ENCODE data around the gene HTR1D.
"Not testable (repeated sequence)": the region's sequence is repeated elsewhere in the genome, so short reads cannot be mapped to it uniquely, and the experiment has no call there.

HTR1D gene

GRCh38 chr1:23196627-23197328 is 20.5 kb downstream of the HTR1D start:
- Histone ChIP-seq H3K27me3 (ENCODE audit: insufficient read depth, low read length) (no peaks in the 10 kb centered on the region), H3K9me3 (ENCODE audit: insufficient read depth, low read depth, low read length) (no peaks in the 10 kb centered on the region), H3K4me1 (ENCODE audit: insufficient read depth, low read length) (no peaks in the 10 kb centered on the region; the same call in 1 of the 2 replicates), H3K27ac (ENCODE audit: low read length) (no peak overlapping the region), H3K9ac (ENCODE audit: low read depth, low read length) (no peak overlapping the region), H3K4me3 (ENCODE audit: low read length) (no peak overlapping the region), H3K36me3 (ENCODE audit: insufficient read depth, low read depth, low read length) (no peaks in the 10 kb centered on the region; the same call in 1 of the 2 replicates)

- H3K27me3 ChIP-seq (ENCODE audit: insufficient read depth, low read length), result no peaks in the 10 kb centered on the region
- H3K4me3 ChIP-seq (ENCODE audit: low read length), result no peak overlapping the region
- H3K27ac ChIP-seq (ENCODE audit: low read length), result no peak overlapping the region
- H3K9ac ChIP-seq (ENCODE audit: low read depth, low read length), result no peak overlapping the region
- H3K4me1 ChIP-seq (ENCODE audit: insufficient read depth, low read length), result no peaks in the 10 kb centered on the region; the same call in 1 of the 2 replicates
- H3K36me3 ChIP-seq (ENCODE audit: insufficient read depth, low read depth, low read length), result no peaks in the 10 kb centered on the region; the same call in 1 of the 2 replicates
- no peaks in the 10 kb centered on the region for H3K9me3 ChIP-seq (ENCODE audit: insufficient read depth, low read depth, low read length)
These were observed 22.9 kb downstream of the HTR1D start for GRCh38 chr1:23194119-23194984.

GRCh38 chr1:23193391-23194118 is 23.7 kb downstream of the HTR1D start:
- Histone ChIP-seq H3K4me1 (ENCODE audit: insufficient read depth, low read length) (no peaks in the 10 kb centered on the region; the same call in 1 of the 2 replicates), H3K27ac (ENCODE audit: low read length) (no peak overlapping the region)

GRCh38 chr1:23191199-23191598 is 26.1 kb downstream of the HTR1D start:
- H3K27me3 ChIP-seq (ENCODE audit: insufficient read depth, low read length), result no peaks in the 10 kb centered on the region
- no peaks in the 10 kb centered on the region for H3K9me3 ChIP-seq (ENCODE audit: insufficient read depth, low read depth, low read length)
- no peak overlapping the region for H3K9ac ChIP-seq (ENCODE audit: low read depth, low read length)
- H3K4me1 ChIP-seq (ENCODE audit: insufficient read depth, low read length), result no peaks in the 10 kb centered on the region; the same call in 1 of the 2 replicates
- H3K36me3 ChIP-seq (ENCODE audit: insufficient read depth, low read depth, low read length), result no peaks in the 10 kb centered on the region; the same call in 1 of the 2 replicates
- H3K27ac ChIP-seq (ENCODE audit: low read length), result no peak overlapping the region
- no peak overlapping the region for H3K4me3 ChIP-seq (ENCODE audit: low read length)

More at GRCh38 chr1:23193391-23194118, 23.7 kb downstream of the HTR1D start:
- H3K9me3 ChIP-seq (ENCODE audit: insufficient read depth, low read depth, low read length), result no peaks in the 10 kb centered on the region
- no peak overlapping the region for H3K9ac ChIP-seq (ENCODE audit: low read depth, low read length)
- H3K27me3 ChIP-seq (ENCODE audit: insufficient read depth, low read length), result no peaks in the 10 kb centered on the region
- no peaks in the 10 kb centered on the region; the same call in 1 of the 2 replicates for H3K36me3 ChIP-seq (ENCODE audit: insufficient read depth, low read depth, low read length)
- H3K4me3 ChIP-seq (ENCODE audit: low read length), result no peak overlapping the region

- not testable (repeated sequence) for H3K4me3 ChIP-seq (ENCODE audit: low read length); H3K27ac ChIP-seq (ENCODE audit: low read length); H3K9me3 ChIP-seq (ENCODE audit: insufficient read depth, low read depth, low read length); H3K36me3 ChIP-seq (ENCODE audit: insufficient read depth, low read depth, low read length); H3K9ac ChIP-seq (ENCODE audit: low read depth, low read length); H3K4me1 ChIP-seq (ENCODE audit: insufficient read depth, low read length); H3K27me3 ChIP-seq (ENCODE audit: insufficient read depth, low read length)
These were observed 28.3 kb downstream of the HTR1D start for GRCh38 chr1:23188936-23189452.

- no peaks in the 10 kb centered on the region for H3K36me3 ChIP-seq (ENCODE audit: insufficient read depth, low read depth, low read length)
- H3K9ac ChIP-seq (ENCODE audit: low read depth, low read length), result no peak overlapping the region
- no peak overlapping the region for H3K27ac ChIP-seq (ENCODE audit: low read length)
- H3K9me3 ChIP-seq (ENCODE audit: insufficient read depth, low read depth, low read length), result no peaks in the 10 kb centered on the region
- H3K27me3 ChIP-seq (ENCODE audit: insufficient read depth, low read length), result peaks cover 7% of the 10 kb centered on the region; the same call in 1 of the 2 replicates
- no peaks in the 10 kb centered on the region for H3K4me1 ChIP-seq (ENCODE audit: insufficient read depth, low read length)
- H3K4me3 ChIP-seq (ENCODE audit: low read length), result no peak overlapping the region
These were observed 28.8 kb downstream of the HTR1D start for GRCh38 chr1:23188434-23188884.

- Histone ChIP-seq H3K4me3 (ENCODE audit: low read length) (no peak overlapping the region), H3K36me3 (ENCODE audit: insufficient read depth, low read depth, low read length) (no peaks in the 10 kb centered on the region), H3K9me3 (ENCODE audit: insufficient read depth, low read depth, low read length) (no peaks in the 10 kb centered on the region), H3K27ac (ENCODE audit: low read length) (no peak overlapping the region), H3K4me1 (ENCODE audit: insufficient read depth, low read length) (no peaks in the 10 kb centered on the region), H3K9ac (ENCODE audit: low read depth, low read length) (no peak overlapping the region), H3K27me3 (ENCODE audit: insufficient read depth, low read length) (peaks cover 7% of the 10 kb centered on the region; the same call in 1 of the 2 replicates)
These were observed 29.7 kb downstream of the HTR1D start for GRCh38 chr1:23187637-23188036.

- Histone ChIP-seq H3K9ac (ENCODE audit: low read depth, low read length) (no peak overlapping the region), H3K27ac (ENCODE audit: low read length) (no peak overlapping the region), H3K4me1 (ENCODE audit: insufficient read depth, low read length) (no peaks in the 10 kb centered on the region), H3K27me3 (ENCODE audit: insufficient read depth, low read length) (peaks cover 7% of the 10 kb centered on the region; the same call in 1 of the 2 replicates), H3K4me3 (ENCODE audit: low read length) (no peak overlapping the region), H3K36me3 (ENCODE audit: insufficient read depth, low read depth, low read length) (no peaks in the 10 kb centered on the region), H3K9me3 (ENCODE audit: insufficient read depth, low read depth, low read length) (no peaks in the 10 kb centered on the region)
These were observed 31.9 kb downstream of the HTR1D start for GRCh38 chr1:23185381-23185780.

GRCh38 chr1:23184212-23184934 is 32.9 kb downstream of the HTR1D start:
- Histone ChIP-seq H3K36me3 (ENCODE audit: insufficient read depth, low read depth, low read length) (no peaks in the 10 kb centered on the region), H3K9me3 (ENCODE audit: insufficient read depth, low read depth, low read length) (no peaks in the 10 kb centered on the region), H3K27me3 (ENCODE audit: insufficient read depth, low read length) (peaks cover 10% of the 10 kb centered on the region), H3K27ac (ENCODE audit: low read length) (no peak overlapping the region), H3K9ac (ENCODE audit: low read depth, low read length) (no peak overlapping the region), H3K4me1 (ENCODE audit: insufficient read depth, low read length) (no peaks in the 10 kb centered on the region), H3K4me3 (ENCODE audit: low read length) (no peak overlapping the region)

- H3K9ac ChIP-seq (ENCODE audit: low read depth, low read length), result no peak overlapping the region
- no peaks in the 10 kb centered on the region for H3K9me3 ChIP-seq (ENCODE audit: insufficient read depth, low read depth, low read length)
- H3K4me1 ChIP-seq (ENCODE audit: insufficient read depth, low read length), result no peaks in the 10 kb centered on the region
- H3K27me3 ChIP-seq (ENCODE audit: insufficient read depth, low read length), result peaks cover 46% of the 10 kb centered on the region
- H3K27ac ChIP-seq (ENCODE audit: low read length), result no peak overlapping the region
- H3K4me3 ChIP-seq (ENCODE audit: low read length), result no peak overlapping the region
- no peaks in the 10 kb centered on the region for H3K36me3 ChIP-seq (ENCODE audit: insufficient read depth, low read depth, low read length)
These were observed 37.4 kb downstream of the HTR1D start for GRCh38 chr1:23179862-23180261.

- Histone ChIP-seq H3K9ac (ENCODE audit: low read depth, low read length) (no peak overlapping the region), H3K27me3 (ENCODE audit: insufficient read depth, low read length) (peaks cover 43% of the 10 kb centered on the region)
These were observed 38.4 kb downstream of the HTR1D start for GRCh38 chr1:23178950-23179349.

More at GRCh38 chr1:23178950-23179349, 38.4 kb downstream of the HTR1D start:
- Histone ChIP-seq H3K27ac (ENCODE audit: low read length) (no peak overlapping the region), H3K4me1 (ENCODE audit: insufficient read depth, low read length) (no peaks in the 10 kb centered on the region), H3K36me3 (ENCODE audit: insufficient read depth, low read depth, low read length) (no peaks in the 10 kb centered on the region), H3K4me3 (ENCODE audit: low read length) (no peak overlapping the region), H3K9me3 (ENCODE audit: insufficient read depth, low read depth, low read length) (no peaks in the 10 kb centered on the region)

Data from iPS-20b (cell line).